Neural progenitor cell (in vitro differentiated cells): ENCODE results near the gene BCORL1.

Experiments
- EZH2phosphoT487 ChIP-seq: fragments of 200-600 bp; sonication (generic); IDR thresholded peaks from 2 replicates; pipeline ENCODE4 v1.6.1; 2017; ENCODE audit warnings: antibody characterized with exemption
- TF ChIP-seq, protein P1 (sequence below): fragments of 200-600 bp; sonication (generic); IDR thresholded peaks from 2 replicates; pipeline ENCODE4 v1.5.1; 2017; ENCODE audit warnings: antibody characterized with exemption, mild to moderate bottlenecking

DNA sequence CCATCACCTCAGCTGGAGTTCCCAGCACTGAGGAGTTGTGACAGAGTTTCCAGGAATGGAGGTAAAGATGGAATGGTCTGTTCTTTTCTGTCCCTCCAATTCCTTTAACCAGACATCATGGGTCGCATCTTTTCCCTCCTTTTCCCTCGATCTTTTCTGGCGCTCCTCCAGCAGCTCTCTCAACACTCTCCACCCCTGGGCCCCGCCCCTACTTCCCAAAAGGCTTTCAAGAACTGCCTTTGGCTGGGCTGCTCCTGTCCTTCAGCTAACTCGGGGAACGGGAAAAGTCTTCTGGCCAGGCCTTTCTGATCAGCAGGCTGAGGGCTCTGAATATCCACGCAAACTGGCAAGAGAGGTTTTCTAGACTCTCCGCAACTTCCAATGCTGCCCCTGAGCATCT lies 42.4 kb upstream of the BCORL1 start:
- TF ChIP-seq, protein P1, sequence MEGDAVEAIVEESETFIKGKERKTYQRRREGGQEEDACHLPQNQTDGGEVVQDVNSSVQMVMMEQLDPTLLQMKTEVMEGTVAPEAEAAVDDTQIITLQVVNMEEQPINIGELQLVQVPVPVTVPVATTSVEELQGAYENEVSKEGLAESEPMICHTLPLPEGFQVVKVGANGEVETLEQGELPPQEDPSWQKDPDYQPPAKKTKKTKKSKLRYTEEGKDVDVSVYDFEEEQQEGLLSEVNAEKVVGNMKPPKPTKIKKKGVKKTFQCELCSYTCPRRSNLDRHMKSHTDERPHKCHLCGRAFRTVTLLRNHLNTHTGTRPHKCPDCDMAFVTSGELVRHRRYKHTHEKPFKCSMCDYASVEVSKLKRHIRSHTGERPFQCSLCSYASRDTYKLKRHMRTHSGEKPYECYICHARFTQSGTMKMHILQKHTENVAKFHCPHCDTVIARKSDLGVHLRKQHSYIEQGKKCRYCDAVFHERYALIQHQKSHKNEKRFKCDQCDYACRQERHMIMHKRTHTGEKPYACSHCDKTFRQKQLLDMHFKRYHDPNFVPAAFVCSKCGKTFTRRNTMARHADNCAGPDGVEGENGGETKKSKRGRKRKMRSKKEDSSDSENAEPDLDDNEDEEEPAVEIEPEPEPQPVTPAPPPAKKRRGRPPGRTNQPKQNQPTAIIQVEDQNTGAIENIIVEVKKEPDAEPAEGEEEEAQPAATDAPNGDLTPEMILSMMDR: no peak
- no peak for TF ChIP-seq EZH2phosphoT487
